Stomach (tissue), 9 donors: ENCODE data around the gene CDC123. TPM values are rescaled to one million over a fixed set of nuclear protein-coding genes. Genes with fewer than 3 reads are reported as not detected.

Source experiments
- DNase-seq, 2 donors: peaks; one replicate each; pipeline versions ENCODE4 v3.0.0 to v3.0.0-alpha.2; 2013 to 2019
- H3K27ac ChIP-seq, 5 donors: fragments of 200-600 bp in 4 of 5; sonication (generic) in 4 of 5; one replicate each; pipeline ENCODE4 v1.5.1; 2013 to 2019; ENCODE audit warnings: mild to moderate bottlenecking in 1 of 5, moderate library complexity in 1 of 5
- H3K27me3 ChIP-seq, 3 donors: fragments of 200-600 bp; sonication (generic); one replicate each; pipeline ENCODE4 v1.5.1; 2017 to 2019; ENCODE audit warnings: mixed run types in 1 of 3
- H3K36me3 ChIP-seq, 4 donors: fragments of 200-600 bp; sonication (generic); 1 replicate in 3 of 4; 2 replicates in 1 of 4; pipeline ENCODE4 v1.5.1; 2016 to 2019
- H3K4me1 ChIP-seq, 4 donors: fragments of 200-600 bp; sonication (generic); one replicate each; pipeline ENCODE4 v1.5.1; 2016 to 2019
- H3K4me3 ChIP-seq, 4 donors: fragments of 200-600 bp; sonication (generic) in 3 of 4; one replicate each; pipeline ENCODE4 v1.5.1; 2016 to 2019; ENCODE audit warnings: mild to moderate bottlenecking in 1 of 4
- H3K9me3 ChIP-seq, 4 donors: fragments of 200-600 bp; sonication (generic); one replicate each; pipeline ENCODE4 v1.5.1; 2016 to 2019
- CTCF ChIP-seq, 7 experiments: fragments of 450-650 bp in 4 of 7; fragments of 200-600 bp in 3 of 7; sonication (generic) in 3 of 7; IDR thresholded peaks; one replicate each; pipeline ENCODE4 v1.5.1; 2016 to 2019; ENCODE audit warnings: antibody characterized with exemption in 7 of 7, control low read depth in 2 of 7, mild to moderate bottlenecking in 1 of 7
- EP300 ChIP-seq: sonication (generic); formaldehyde crosslinking; IDR thresholded peaks from one replicate; pipeline ENCODE4 v1.6.1; 2017; ENCODE audit warnings: antibody characterized with exemption
- POLR2A ChIP-seq, 4 donors: fragments of 450-650 bp; IDR thresholded peaks; one replicate each; pipeline ENCODE4 v1.6.1; 2016; ENCODE audit warnings: antibody characterized with exemption in 4 of 4, control low read depth in 2 of 4, mild to moderate bottlenecking in 1 of 4, moderate library complexity in 1 of 4
- POLR2AphosphoS5 ChIP-seq, 3 donors: sonication (generic); formaldehyde crosslinking; IDR thresholded peaks; one replicate each; pipeline ENCODE4 v1.6.1; 2016; ENCODE audit warnings: antibody characterized with exemption in 3 of 3
- WGBS, 5 donors: extraction: QIAGEN DNeasy Blood & Tissue Kit in 3 of 5; methylation state at CpG; one replicate each; pipeline versions ENCODE4 v1.1.5 to v1.1.7; 2013 to 2018; 5-methylcytosine and 5-hydroxymethylcytosine counted together
- intact Hi-C: fragments of 100-400 bp; cut with DNase I; formaldehyde crosslinking; loops from one replicate; pipeline ENCODE4 v1.15.1; 2023; ENCODE audit warnings: low total_unique reads
- polyA plus RNA-seq, 3 donors: library from polyadenylated mRNA; stranded (reverse); fragments of 200-250 nt; gene quantifications; one replicate each; pipeline ENCODE4 v1.2.3, GENCODE V29; 2013
- total RNA-seq, 5 donors: library from RNA; depleted of rRNA; stranded (reverse); fragments of >200 nt; gene quantifications; one replicate each; pipeline versions ENCODE4 v1.1.0 to v1.2.3, GENCODE V29; 2014 to 2016
- donor health status: healthy with polysubstance abuse.
- donor health status: Bipolar disorder and iron deficiency.
- donor health status: healthy.

Gene CDC123
- total and polyA plus RNA-seq, 8 donors: 22.3 to 103 (median 40.6) TPM

GRCh38 chr10:12255048-12255447 is 59.1 kb downstream of the CDC123 start:
- TF ChIP-seq CTCF (IDR thresholded peaks at IDR 0.05) (no peak), POLR2A (IDR thresholded peaks at IDR 0.05) (no peak), POLR2AphosphoS5 (IDR thresholded peaks at IDR 0.05) (no peak), EP300 (no peak)
- intact Hi-C loops: no loop called here
- H3K27ac ChIP-seq: no peak overlapping the region
- no peak for DNase-seq
- no peaks in the 10 kb centered on the region for H3K9me3 ChIP-seq
- 38 to 57% (median 41%) methylated on average over 1 of the region's 1 CpG for whole genome bisulfite sequencing, 5 donors
- H3K4me3 ChIP-seq: no peak overlapping the region
- no peaks in the 10 kb centered on the region for H3K27me3 ChIP-seq
- H3K4me1 ChIP-seq: no peaks in the 10 kb centered on the region
- H3K36me3 ChIP-seq: peaks cover 9 to 16% (median 15%) of the 10 kb centered on the region in 4 donors

- TF ChIP-seq POLR2A (IDR thresholded peaks at IDR 0.05) (no peak), EP300 (no peak), POLR2AphosphoS5 (IDR thresholded peaks at IDR 0.05) (no peak), CTCF (IDR thresholded peaks at IDR 0.05) (no peak)
- H3K4me1 ChIP-seq: peaks cover 3 to 15% (median 10%) of the 10 kb centered on the region in 4 donors
- no peaks in the 10 kb centered on the region for H3K27me3 ChIP-seq
- 84 to 99% (median 85%) methylated on average over 4 of the region's 4 CpGs for WGBS, 5 donors
- intact Hi-C loops: loop anchor here (10.0 kb wide), 1 partner anchor 455 kb away; no protein-coding TSS in a partner anchor
- no peak for DNase-seq
- H3K9me3 ChIP-seq: no peaks in the 10 kb centered on the region
- no peak overlapping the region for H3K27ac ChIP-seq
- no peak overlapping the region for H3K4me3 ChIP-seq
- H3K36me3 ChIP-seq: no peaks in the 10 kb centered on the region
These were observed 64.0 kb downstream of the CDC123 start for GRCh38 chr10:12259988-12260387.

GRCh38 chr10:12262278-12262981 is 66.4 kb downstream of the CDC123 start:
- no peak for DNase-seq
- intact Hi-C loops: loop anchor here (10.0 kb wide), 1 partner anchor 452 kb away; no protein-coding TSS in a partner anchor
- no peak overlapping the region for H3K27ac ChIP-seq

More at GRCh38 chr10:12262278-12262981, 66.4 kb downstream of the CDC123 start:
- peaks cover 9 to 29% (median 15%) of the 10 kb centered on the region in 4 donors for H3K4me1 ChIP-seq
- no peaks in the 10 kb centered on the region for H3K36me3 ChIP-seq
- no peak for TF ChIP-seq CTCF (IDR thresholded peaks at IDR 0.05)
- TF ChIP-seq POLR2A (IDR thresholded peaks at IDR 0.05): no peak
- no peak for TF ChIP-seq EP300
- TF ChIP-seq POLR2AphosphoS5 (IDR thresholded peaks at IDR 0.05): no peak
- H3K9me3 ChIP-seq: no peaks in the 10 kb centered on the region
- no peak overlapping the region for H3K4me3 ChIP-seq
- WGBS, 5 donors: 68 to 86% (median 76%) methylated on average over 3 of the region's 3 CpGs
- no peaks in the 10 kb centered on the region for H3K27me3 ChIP-seq
